Right kidney (tissue), 1 donor: ENCODE results near the gene TEAD4.
"Not testable (repeated sequence)": the region's sequence is repeated elsewhere in the genome, so short reads cannot be mapped to it uniquely, and the experiment has no call there.

Source experiments
- DNase-seq: peaks from one replicate; pipeline ENCODE4 v3.0.0-alpha.2; 2016

Gene TEAD4

GRCh38 chr12:3046441-3047200, 87.4 kb downstream of the TEAD4 start:
- DNase-seq: no peak

- DNase-seq: no peak
Observed at GRCh38 chr12:3047961-3048360, 88.8 kb downstream of the TEAD4 start.

GRCh38 chr12:3048540-3048939, 89.3 kb downstream of the TEAD4 start:
- DNase-seq: no peak

- DNase-seq: no peak
Observed at GRCh38 chr12:3049176-3049575, 90.0 kb downstream of the TEAD4 start.

GRCh38 chr12:3049611-3050249, 90.5 kb downstream of the TEAD4 start:
- DNase-seq: no peak

- no peak for DNase-seq
Observed at GRCh38 chr12:3054374-3054773, 95.2 kb downstream of the TEAD4 start.

GRCh38 chr12:3055026-3055703, 96.0 kb downstream of the TEAD4 start:
- DNase-seq: no peak

GRCh38 chr12:3055704-3056467, 96.7 kb downstream of the TEAD4 start:
- no peak for DNase-seq

- no peak for DNase-seq
Observed at GRCh38 chr12:3061059-3061458, 101.9 kb downstream of the TEAD4 start.

- DNase-seq: no peak
Observed at GRCh38 chr12:3061501-3062215, 102.5 kb downstream of the TEAD4 start.

GRCh38 chr12:3065300-3065699, 106.1 kb downstream of the TEAD4 start:
- DNase-seq: no peak

GRCh38 chr12:3065846-3066245, 106.6 kb downstream of the TEAD4 start:
- not testable (repeated sequence) for DNase-seq

- DNase-seq: no peak
Observed at GRCh38 chr12:3069714-3070113, 110.5 kb downstream of the TEAD4 start.

- DNase-seq: peak; percentile 33
Observed at GRCh38 chr12:3071107-3071506, 111.9 kb downstream of the TEAD4 start.

- no peak for DNase-seq
Observed at GRCh38 chr12:3071710-3072109, 112.5 kb downstream of the TEAD4 start.

- DNase-seq: peak; percentile 67
Observed at GRCh38 chr12:3073438-3074250, 114.4 kb downstream of the TEAD4 start.

GRCh38 chr12:3075315-3075714, 116.1 kb downstream of the TEAD4 start:
- no peak for DNase-seq

GRCh38 chr12:3076730-3077571, 117.8 kb downstream of the TEAD4 start, which contains the start of gene TSPAN9:
Gene TSPAN9 (plus strand): TSS chr12:3077379. CDS start chr12:3201194, 123,815 bp downstream.
- peak; percentile 93 for DNase-seq

GRCh38 chr12:3077572-3078081, 118.4 kb downstream of the TEAD4 start:
- DNase-seq: peak; percentile 71
